NK-92 (cell line): ENCODE measurements around the gene LRRC32.

Experiments
- DNase-seq: peaks from one replicate; lab custom pipeline; 2025; ENCODE audit not compliant: unreplicated experiment; lab: John Stamatoyannopoulos, UW

Gene LRRC32

GRCh38 chr11:76670485-76671236 lies at the start of gene LRRC32:
Gene LRRC32, minus strand, starts transcription at chr11:76670747. Its CDS starts 4,793 bp downstream, at chr11:76665954.
- no peak for DNase-seq

GRCh38 chr11:76719686-76720085 lies 49.1 kb upstream of the LRRC32 start:
- DNase-seq: no peak

- DNase-seq: no peak
These were observed 48.7 kb upstream of the LRRC32 start for GRCh38 chr11:76719281-76719680.

GRCh38 chr11:76717816-76718215 lies 47.3 kb upstream of the LRRC32 start:
- DNase-seq: no peak

- no peak for DNase-seq
These were observed 46.8 kb upstream of the LRRC32 start for GRCh38 chr11:76717369-76717768.

- no peak for DNase-seq
These were observed 45.7 kb upstream of the LRRC32 start for GRCh38 chr11:76716268-76716667.

- no peak for DNase-seq
These were observed 43.9 kb upstream of the LRRC32 start for GRCh38 chr11:76714493-76714892.

- DNase-seq: no peak
These were observed 43.0 kb upstream of the LRRC32 start for GRCh38 chr11:76713499-76713898.

GRCh38 chr11:76712125-76712524 lies 41.6 kb upstream of the LRRC32 start:
- DNase-seq: no peak

GRCh38 chr11:76709756-76710155 lies 39.2 kb upstream of the LRRC32 start:
- no peak for DNase-seq

- DNase-seq: no peak
These were observed 38.6 kb upstream of the LRRC32 start for GRCh38 chr11:76708972-76709660.

GRCh38 chr11:76707293-76707825 lies 36.8 kb upstream of the LRRC32 start:
- no peak for DNase-seq

- DNase-seq: no peak
These were observed 36.1 kb upstream of the LRRC32 start for GRCh38 chr11:76706667-76707066.

- DNase-seq: no peak
These were observed 35.3 kb upstream of the LRRC32 start for GRCh38 chr11:76705826-76706225.

GRCh38 chr11:76704171-76704948 lies 33.8 kb upstream of the LRRC32 start:
- DNase-seq: no peak

GRCh38 chr11:76703707-76704106 lies 33.2 kb upstream of the LRRC32 start:
- no peak for DNase-seq

GRCh38 chr11:76702336-76703128 lies 32.0 kb upstream of the LRRC32 start:
- DNase-seq: no peak

- DNase-seq: no peak
These were observed 30.9 kb upstream of the LRRC32 start for GRCh38 chr11:76701294-76702040.

GRCh38 chr11:76700177-76701100 lies 29.9 kb upstream of the LRRC32 start:
- DNase-seq: no peak
